Daoy (cell line): ENCODE results near the gene PDCL3. TPM values are rescaled to one million over a fixed set of nuclear protein-coding genes. Genes with fewer than 3 reads are reported as not detected.

Experiments used
- DNase-seq: peaks from one replicate; pipeline ENCODE4 v3.0.0-alpha.2; 2015; ENCODE audit warnings: low read depth
- total RNA-seq: library from RNA; depleted of rRNA; stranded (reverse); fragments of >200 nt; shearing (Covaris generic); gene quantifications from 2 replicates; pipeline ENCODE4 v1.2.3, GENCODE V29; 2014; rRNA removed

Gene PDCL3
- total RNA-seq, 1 experiment from 2014 or later = 43.8 TPM

- DNase-seq = no peak
These were observed 48.6 kb downstream of the PDCL3 start for GRCh38 chr2:100611079-100612029.

DNA sequence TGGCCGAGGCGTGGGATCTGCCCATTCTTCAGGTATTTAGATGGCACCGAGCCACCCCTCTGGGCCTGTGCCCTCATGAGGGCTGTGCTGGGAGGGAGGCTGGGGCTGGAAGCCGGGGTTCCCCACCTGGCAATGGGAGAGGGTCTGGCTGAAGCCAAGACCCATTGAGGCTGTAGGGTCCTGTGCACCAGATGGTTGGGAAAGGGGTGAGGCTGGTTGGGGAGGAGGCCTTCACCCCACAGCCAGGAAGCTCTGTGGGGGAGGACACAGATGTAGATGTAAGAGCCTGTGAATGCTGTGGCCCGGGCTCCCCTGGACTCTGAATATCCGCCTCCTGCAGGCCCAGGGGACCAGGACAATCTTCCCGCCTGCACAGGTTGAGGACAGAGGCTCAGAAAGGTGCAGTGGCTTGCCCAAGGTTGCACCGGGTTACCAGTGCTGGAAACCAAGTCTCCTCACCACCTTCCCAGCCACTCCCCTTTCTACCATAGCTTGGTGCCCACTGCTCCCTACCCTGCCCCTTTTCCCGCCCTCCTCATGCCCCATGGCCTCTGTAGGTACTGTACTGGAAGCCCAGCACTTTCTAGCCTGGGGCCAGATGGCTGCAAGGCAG is 49.7 kb downstream of the PDCL3 start:
- DNase-seq = no peak

DNA sequence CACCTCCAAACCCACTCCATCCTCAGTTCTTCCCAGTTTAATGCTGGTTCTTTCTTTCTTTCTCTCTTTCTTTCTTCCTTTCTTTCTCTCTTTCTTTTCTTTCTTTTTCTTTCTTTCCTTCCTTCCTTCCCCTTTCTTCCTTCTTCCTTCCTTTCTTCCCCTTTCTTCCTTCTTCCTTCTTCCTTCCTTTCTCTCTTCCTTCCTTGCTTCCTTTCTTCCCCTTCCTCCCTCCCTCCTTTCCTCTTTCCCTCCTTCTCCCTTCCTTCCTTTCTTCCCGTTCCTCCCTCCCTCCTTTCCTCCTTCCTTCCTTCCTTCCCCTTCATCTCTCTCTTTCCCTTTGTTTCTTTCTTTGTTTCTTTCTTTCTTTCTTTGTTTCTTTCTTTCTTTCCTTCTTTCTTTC is 50.9 kb downstream of the PDCL3 start:
- DNase-seq = no peak

DNA sequence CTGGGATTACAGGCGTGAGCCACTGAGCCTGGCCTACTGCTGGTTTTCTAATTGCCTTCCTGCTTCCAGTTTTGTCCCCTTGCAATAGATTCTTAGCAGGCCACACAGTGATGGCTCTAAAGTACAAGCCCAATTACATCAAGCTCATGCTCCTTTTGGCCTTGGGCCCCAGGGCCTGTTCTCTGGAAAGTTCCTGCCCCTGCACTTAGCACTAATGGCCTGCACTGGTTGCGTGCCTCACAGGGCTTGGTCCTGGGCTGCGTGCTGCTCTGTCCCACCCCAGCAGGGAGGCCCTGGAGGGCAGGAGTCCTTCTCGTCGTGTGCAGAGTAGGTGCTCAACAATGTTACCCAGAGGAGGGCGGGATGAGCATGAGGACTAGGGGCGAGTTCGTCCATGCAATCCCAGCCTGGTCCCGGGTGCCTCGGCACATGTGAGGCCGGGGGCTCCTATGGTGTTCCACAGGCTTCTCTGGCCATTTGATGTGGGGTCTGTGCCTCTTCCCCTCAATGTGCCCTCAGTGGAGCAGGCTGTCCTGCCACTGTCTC is 51.7 kb downstream of the PDCL3 start:
- DNase-seq = no peak

DNA sequence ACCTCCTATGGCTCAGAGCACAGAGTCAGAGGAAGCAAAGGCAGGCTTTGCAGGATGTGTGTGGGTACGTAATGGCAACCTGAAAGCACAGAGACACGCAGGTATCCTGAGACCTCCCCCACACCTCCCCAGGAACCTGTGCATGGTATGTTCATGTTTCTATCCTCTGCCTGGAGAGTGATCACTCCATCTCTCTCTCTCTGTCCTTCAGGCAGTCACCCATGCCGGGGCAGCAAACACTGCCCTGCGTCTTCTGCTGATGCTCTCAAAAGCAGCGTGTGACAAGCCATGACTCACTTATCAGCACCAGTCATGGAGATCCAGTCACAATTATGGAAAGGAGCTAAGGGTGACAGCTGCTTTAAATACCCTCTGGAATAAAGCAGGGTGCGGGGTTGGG is 52.7 kb downstream of the PDCL3 start:
- DNase-seq = no peak

DNA sequence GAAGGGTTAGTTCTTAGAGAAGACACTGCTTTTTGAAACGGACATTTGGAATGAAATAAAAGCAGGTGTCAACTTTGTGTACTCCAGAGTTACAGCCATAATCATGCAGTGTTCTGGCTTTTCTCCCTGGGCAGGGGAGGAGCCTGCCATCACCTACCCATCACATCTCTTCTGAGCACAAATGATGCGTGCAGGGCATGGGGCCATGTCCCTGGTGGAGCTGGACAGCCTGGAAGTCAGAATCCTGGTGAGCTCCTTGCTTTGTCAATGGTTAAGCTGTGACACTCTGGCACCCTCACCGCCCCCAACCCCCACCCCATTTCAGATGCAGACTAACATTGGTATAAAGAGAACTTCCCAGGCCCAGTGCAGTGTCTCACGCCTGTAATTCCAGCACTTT is 53.1 kb downstream of the PDCL3 start:
- DNase-seq = no peak

GRCh38 chr2:100616841-100617390 is 54.1 kb downstream of the PDCL3 start:
- no peak for DNase-seq

DNA sequence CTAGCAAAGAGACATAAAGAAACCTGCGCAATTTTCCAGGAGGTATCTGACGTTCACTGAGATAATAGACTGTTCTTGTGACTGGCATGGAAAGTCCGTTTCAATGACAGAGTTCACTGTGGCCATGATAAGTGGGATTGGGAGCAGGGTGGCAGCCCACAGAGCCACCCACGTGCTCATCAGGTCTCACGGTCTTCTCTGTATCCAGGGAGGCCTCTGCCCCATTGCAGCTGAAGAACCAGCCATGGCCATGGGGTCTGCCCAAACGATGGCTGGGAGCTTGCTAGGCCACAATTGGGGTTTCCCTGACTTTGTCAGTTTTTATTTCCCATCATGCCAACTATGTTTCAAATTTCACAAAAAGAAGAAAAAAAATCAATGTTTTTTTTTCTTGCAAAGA is 57.2 kb downstream of the PDCL3 start:
- DNase-seq = no peak

GRCh38 chr2:100620481-100620880 is 57.7 kb downstream of the PDCL3 start:
- DNase-seq = no peak

DNA sequence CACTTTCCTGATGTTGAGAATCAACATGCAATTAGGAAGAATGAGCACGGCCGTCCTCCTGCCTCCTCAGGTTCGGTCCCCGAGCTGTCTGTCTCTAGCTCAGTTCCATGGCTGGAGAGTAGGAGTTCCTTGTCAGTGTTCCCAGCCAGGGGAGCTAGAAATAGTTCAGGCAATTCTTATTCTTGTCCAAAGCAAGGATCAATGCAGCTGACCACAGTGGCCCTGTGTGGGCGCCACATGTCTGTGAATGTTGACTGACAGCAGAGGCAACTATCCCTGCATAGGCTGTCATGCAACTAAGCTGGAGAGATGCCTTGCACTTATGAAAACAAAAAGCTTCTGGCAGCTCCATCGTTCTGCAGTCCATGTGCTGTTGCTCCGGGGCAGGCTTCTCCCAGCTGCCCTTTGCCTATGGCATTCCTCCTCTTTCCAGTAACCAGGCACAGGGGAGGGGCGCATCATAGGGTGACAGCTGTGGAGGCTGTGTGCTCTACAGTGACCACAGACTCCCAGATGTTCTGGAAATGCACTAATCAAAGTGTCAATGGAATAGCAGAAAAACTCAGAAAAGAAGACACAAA is 58.7 kb downstream of the PDCL3 start:
- DNase-seq = no peak

DNA sequence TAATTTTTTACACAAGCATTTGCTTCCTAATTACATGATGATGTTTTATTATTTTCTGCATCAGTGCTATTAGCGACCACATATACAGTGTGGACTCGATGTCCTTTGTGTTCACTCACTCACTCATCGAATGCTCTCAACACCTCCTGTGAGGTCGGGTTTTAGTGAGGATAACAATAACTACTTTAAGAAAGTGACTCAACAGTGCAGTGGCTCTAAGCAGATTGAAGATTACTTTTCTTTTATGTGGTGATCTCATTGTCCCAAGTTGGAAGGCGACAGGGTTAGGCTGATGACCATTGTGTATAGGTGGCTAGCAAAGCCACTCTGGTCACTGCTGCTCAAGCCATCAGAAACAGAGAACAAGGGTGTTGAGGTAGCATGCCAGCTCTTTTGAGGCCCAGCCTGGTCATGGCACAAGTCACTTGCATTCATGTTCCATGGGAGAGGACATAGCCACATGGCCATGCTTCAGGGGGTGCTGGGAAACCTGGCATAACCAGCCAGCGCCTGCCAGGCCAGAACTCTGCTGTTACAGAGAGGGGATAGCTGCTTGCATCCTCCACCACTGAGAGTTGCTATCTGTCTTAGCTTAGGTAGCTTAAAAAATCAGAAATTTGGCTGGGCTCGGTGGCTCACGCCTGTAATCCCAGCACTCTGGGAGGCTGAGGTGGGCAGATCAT is 60.4 kb downstream of the PDCL3 start:
- no peak for DNase-seq

DNA sequence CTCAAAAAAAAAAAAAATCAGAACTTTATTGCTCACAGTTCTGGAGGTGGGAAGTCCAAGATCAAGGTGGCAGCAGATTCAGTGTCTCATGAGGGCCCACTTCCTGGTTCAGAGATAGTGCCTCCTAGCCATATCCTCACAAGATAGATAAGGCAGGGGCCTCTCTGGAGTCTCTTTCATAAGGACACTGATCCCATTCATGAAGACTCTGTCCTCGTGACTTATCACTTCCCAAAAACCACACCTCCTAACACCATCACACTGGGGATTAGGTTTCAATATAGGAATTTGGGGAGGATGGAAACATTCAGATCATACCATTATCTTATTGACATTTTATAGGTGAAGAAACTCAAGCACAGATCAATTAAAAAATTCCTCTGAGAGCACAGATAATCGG is 61.1 kb downstream of the PDCL3 start:
- DNase-seq = no peak

GRCh38 chr2:100624536-100624935 is 61.7 kb downstream of the PDCL3 start:
- no peak for DNase-seq

DNA sequence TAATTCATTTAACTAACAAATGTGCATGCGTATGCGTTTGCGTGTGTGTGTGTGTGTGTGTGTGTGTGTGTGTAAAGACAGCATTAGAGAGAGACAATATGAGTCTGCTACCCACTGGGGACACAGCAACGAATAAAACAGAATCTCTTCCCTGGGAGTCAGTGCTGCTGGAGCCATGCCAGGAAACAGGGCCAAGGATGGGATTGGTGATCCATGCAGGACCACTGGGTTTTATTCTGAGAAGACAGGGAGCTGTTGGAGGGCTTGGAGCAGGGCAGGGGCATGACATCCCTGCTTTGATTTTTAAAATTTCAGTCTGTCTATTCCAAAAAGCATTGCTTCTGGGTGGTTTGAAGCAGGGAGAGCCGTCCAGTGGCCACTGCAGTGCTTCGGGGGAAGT is 62.9 kb downstream of the PDCL3 start:
- DNase-seq = no peak

Other genes starting within 250 kb of the PDCL3 start
- gene LONRF2, start 240.5 kb upstream of the PDCL3 start, total RNA-seq = 0.17 and 0.65 TPM in 2 replicates
- gene CHST10, start 145.3 kb upstream of the PDCL3 start, total RNA-seq = 9.4 and 13.6 TPM in 2 replicates
- gene NMS, start 92.5 kb upstream of the PDCL3 start, total RNA-seq = not detected in 2 replicates